Measurements from ENCODE around the gene UNC93A.
"Not testable (repeated sequence)": the region's sequence is repeated elsewhere in the genome, so short reads cannot be mapped to it uniquely, and the experiment has no call there.

The UNC93A gene

GRCh38 chr6:167311286-167311685 is 20.2 kb downstream of the UNC93A start:
- DNase-seq (ENCODE audit: low read depth): no peak
- H3K4me3 ChIP-seq (ENCODE audit: low read length): no peak overlapping the region
- TF ChIP-seq CTCF (IDR thresholded peaks at IDR 0.05; ENCODE audit: insufficient read depth, low read depth, low read length, missing control alignments): no peak

DNA sequence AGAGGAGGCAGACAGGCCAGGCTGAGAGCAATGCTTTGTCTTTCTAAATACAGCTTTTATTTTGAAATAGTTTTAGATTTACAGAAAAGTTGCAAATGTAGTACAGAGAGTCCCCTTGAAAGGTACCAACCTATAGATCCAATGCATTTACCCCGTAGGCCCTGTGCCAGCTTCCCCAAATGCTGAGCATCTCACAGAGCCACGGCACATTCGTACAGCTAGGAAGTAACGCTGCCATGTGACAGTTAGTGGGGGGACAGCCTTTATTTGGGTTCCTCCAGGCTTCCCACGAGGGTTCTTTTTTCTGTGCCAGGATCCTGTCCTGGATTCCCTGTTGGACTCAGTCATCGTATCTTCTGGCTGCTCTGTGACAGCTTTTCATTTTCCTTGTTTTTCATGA is 20.6 kb downstream of the UNC93A start:
- not testable (repeated sequence) for H3K4me3 ChIP-seq (ENCODE audit: low read length); DNase-seq (ENCODE audit: low read depth)

DNA sequence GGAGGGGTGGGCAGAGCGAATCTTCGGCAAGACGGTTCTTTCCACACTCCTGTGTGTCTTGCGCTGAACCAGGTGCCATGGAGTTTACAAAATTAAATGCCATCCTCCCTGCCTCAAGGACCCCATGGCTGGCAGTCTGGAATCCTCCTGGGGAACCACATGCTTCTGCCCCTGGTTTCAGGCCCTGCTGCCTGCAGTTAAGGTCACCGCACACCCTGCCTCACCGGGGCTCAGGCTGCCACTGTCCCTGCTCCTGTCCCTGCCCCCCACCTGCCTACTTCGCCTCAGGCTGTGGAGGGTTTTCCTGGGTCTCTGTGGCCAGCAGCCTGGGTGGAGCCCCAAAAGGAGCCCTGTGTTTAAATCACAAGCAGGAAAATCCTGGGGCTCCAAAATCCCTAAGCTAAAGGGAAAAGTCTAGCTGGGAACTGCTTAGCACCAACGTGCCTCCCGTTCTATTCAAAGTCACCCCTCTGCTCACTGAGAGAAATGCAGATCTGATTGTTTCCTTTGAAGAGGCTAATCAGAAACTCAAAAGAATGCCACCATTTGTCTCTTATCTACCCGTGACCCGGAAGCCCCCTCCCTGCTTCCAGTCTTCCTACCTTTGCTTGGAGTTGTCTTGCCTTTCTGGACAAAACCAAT is 23.2 kb downstream of the UNC93A start:
- no peak overlapping the region for H3K4me3 ChIP-seq (ENCODE audit: low read length)
- TF ChIP-seq CTCF (IDR thresholded peaks at IDR 0.05; ENCODE audit: insufficient read depth, low read depth, low read length, missing control alignments): no peak
- no peak for DNase-seq (ENCODE audit: low read depth)

GRCh38 chr6:167317172-167317571 is 26.1 kb downstream of the UNC93A start:
- no peak for DNase-seq (ENCODE audit: low read depth)
- H3K4me3 ChIP-seq (ENCODE audit: low read length): no peak overlapping the region
- TF ChIP-seq CTCF (IDR thresholded peaks at IDR 0.05; ENCODE audit: insufficient read depth, low read depth, low read length, missing control alignments): no peak

DNA sequence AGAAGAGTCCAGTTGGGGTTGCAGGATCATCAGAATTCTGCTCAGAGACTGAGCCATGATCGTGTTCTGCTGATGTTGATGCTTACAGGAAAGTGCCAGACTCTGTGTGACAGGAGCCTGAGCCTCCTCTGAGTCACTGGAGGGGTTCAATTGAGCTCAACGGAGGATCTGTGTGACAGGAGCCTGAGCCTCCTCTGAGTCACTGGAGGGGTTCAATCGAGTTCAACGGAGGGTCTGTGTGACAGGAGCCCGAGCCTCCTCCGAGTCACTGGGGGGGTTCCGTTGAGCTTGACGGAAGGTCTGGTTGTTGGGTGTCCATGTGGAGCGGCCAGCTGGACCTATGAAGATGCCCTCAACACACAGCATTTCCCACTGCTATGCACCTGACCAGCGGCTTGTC is 27.2 kb downstream of the UNC93A start:
- not testable (repeated sequence) for DNase-seq (ENCODE audit: low read depth); H3K4me3 ChIP-seq (ENCODE audit: low read length)

DNA sequence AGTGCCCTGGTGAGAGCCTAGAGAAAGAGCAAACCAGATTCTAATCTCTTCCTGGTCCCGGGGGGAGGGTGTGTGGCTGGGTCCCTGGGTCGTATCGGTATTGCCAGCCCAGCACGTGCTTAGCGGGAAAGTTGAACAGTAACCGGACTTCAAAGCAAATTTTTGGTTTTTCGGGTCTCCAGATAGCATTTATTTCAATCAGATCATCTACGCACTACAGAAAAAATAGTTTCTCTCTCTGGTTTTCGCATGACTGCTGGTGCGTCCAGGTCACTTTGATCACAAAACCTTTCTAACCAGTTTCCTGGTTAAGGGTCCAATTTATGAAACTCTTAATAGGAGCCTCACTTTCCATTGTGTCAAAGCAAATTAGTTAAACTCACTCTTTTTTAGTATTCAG is 27.7 kb downstream of the UNC93A start:
- DNase-seq (ENCODE audit: low read depth): not testable (repeated sequence)

GRCh38 chr6:167319856-167320753 is 29.0 kb downstream of the UNC93A start:
- DNase-seq (ENCODE audit: low read depth); H3K4me3 ChIP-seq (ENCODE audit: low read length): not testable (repeated sequence)

More for the DNA sequence above, 27.7 kb downstream of the UNC93A start:
- H3K4me3 ChIP-seq (ENCODE audit: low read length): not testable (repeated sequence)

DNA sequence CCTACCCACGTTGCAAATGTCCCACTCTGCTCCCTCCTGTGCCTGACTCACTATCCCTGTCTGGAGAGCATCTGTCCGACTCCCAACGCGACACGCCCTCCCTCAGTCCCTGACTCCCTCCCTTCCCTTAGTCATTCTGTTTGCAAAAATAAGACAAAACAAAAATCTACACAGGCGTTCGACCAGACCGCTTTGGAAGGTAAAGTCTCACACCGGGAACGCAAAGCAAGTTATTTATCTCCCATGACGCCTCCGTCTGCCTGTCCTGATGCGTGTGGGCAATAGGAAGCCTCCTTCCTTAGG is 29.6 kb downstream of the UNC93A start:
- not testable (repeated sequence) for H3K4me3 ChIP-seq (ENCODE audit: low read length); DNase-seq (ENCODE audit: low read depth)

DNA sequence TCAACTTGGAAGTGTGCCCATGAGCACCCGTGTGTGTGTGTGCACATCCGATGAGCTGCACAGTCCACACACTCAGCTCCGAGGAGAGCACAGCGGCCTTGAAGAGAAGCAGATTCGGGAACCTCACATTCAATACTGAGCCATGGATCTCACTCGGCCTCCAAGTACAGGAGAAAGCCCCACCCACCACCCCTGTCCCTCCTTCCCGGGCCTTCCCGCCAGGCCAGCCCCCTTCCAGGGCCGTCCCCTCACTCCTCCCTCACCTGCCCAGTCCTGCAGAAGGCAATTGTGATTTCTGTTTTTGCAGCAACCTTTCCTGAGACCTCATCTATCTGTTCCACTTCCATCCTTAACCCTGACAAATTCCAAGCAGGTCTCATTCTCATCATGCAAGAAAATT is 30.1 kb downstream of the UNC93A start:
- DNase-seq (ENCODE audit: low read depth): not testable (repeated sequence)

GRCh38 chr6:167323111-167323510 is 32.0 kb downstream of the UNC93A start:
- no peak for TF ChIP-seq CTCF (IDR thresholded peaks at IDR 0.05; ENCODE audit: insufficient read depth, low read depth, low read length, missing control alignments)
- H3K4me3 ChIP-seq (ENCODE audit: low read length): no peak overlapping the region
- no peak for DNase-seq (ENCODE audit: low read depth)

More for the DNA sequence above, 30.1 kb downstream of the UNC93A start:
- not testable (repeated sequence) for H3K4me3 ChIP-seq (ENCODE audit: low read length)

Measured in epithelial cell of esophagus (primary cell).